ENCODE data around the gene TMPRSS13. TPM values are rescaled to one million over a fixed set of nuclear protein-coding genes. Genes with fewer than 3 reads are reported as not detected.

TMPRSS13 gene
- total RNA-seq, 1 experiment from 2014 or later: 21.7 TPM

DNA sequence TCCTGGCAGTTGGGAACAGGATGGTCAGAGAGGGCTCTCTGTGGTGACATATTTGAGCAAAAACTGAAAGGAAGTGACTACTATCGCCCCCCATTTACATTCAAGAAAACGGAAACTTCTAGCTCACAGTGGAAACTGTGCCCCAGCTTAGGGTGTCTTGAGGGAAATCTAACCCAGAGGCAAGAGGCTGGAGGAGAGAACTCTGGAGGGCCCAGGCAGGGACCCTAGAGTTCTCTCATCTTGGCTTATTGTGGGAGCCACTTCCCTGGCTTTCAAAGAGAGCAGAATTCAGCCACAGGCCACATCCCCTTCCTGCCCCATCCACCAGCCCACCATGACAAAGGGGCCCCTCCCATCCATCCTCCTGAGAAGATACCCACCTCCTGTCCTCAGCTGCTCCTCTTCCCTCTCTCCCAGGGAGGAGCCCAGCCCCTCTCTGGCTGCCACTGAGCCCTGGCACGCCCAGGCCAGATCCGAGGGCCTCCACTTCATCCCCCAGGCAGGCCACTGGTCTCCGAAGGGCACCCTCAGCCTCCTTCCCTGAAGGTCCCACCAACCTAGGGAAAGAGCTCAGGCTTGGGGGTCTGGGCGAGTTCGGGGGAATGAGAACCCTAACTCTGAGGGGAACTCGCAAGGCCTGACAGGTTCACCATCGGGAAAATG, 1.6 kb upstream of the TMPRSS13 start:
- no peaks in the 10 kb centered on the region for H3K9me3 ChIP-seq (ENCODE audit: insufficient read depth, low read depth)
- H3K79me2 ChIP-seq (ENCODE audit: low read depth): peaks cover 17% of the 10 kb centered on the region
- no peaks in the 10 kb centered on the region for H4K20me1 ChIP-seq (ENCODE audit: insufficient read depth)
- CTCF ChIA-PET: no interaction called here
- H3F3A ChIP-seq (ENCODE audit: insufficient read depth, low read depth): peaks cover 12% of the 10 kb centered on the region; the same call in 1 of the 2 replicates
- POLR2A ChIA-PET (ENCODE audit: unreplicated experiment): no interaction called here
- no peaks in the 10 kb centered on the region for H3K9me2 ChIP-seq (ENCODE audit: insufficient read depth)
- no peak for DNase-seq
- TF ChIP-seq EZH2 (IDR thresholded peaks at IDR 0.05; ENCODE audit: low read depth): no peak
- no peak for TF ChIP-seq CTCF (conservative IDR thresholded peaks at IDR 0.05)
- H3K4me3 ChIP-seq: no peak overlapping the region
- BruUV-seq (replicated peaks): no TSS peak
- intact Hi-C loops (cut with micrococcal nuclease; ENCODE audit: unreplicated experiment): no loop called here
- H3K27ac ChIP-seq: 0 out of 2 replicates have a peak overlapping the region, but pooled peaks have one; percentile 86
- no peak overlapping the region for H2AFZ ChIP-seq
- no peaks in the 10 kb centered on the region for H3K27me3 ChIP-seq (ENCODE audit: insufficient read depth, low read depth)
- H3K36me3 ChIP-seq (ENCODE audit: low read depth): no peaks in the 10 kb centered on the region
- peak overlapping the region; percentile 91 for H3K4me2 ChIP-seq
- peaks cover 57% of the 10 kb centered on the region for H3K4me1 ChIP-seq (replicated peaks; ENCODE audit: insufficient read depth)

DNA sequence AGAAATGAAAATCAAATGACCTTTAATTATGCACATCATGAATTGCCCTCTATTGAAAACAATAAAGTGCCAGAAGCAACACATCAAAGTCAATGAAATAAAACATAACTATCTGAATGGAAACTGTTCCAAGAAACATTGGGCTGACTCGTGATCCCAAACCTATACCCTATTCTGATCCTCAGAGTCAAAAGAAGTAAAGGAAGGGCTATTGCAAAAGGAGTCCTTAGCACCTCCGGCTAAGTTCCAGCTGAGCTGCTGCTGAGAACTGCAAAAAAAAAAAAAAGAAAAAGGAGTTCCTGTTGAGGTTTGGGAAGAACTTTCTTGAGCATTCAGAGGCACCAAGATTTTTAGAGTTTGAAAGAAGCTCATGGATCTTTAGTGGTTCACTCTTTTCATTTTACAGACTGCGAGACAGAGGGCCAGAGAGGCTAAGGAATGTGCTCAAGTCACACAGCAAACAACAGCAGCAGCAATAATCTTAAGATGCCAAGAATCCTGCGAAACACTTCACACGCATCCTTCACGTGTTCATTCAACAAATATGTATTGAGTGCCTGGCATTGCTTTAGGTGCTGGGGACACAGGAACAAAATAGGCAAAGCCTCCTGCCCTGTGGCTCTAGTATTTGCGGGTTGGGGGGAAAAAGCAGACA, 841 bp upstream of the TMPRSS13 start:
- H3F3A ChIP-seq (ENCODE audit: insufficient read depth, low read depth): peaks cover 12% of the 10 kb centered on the region; the same call in 1 of the 2 replicates
- no peaks in the 10 kb centered on the region for H3K9me2 ChIP-seq (ENCODE audit: insufficient read depth)
- no peaks in the 10 kb centered on the region for H3K36me3 ChIP-seq (ENCODE audit: low read depth)
- TF ChIP-seq CTCF (conservative IDR thresholded peaks at IDR 0.05): no peak
- no peak for TF ChIP-seq EZH2 (IDR thresholded peaks at IDR 0.05; ENCODE audit: low read depth)
- CTCF ChIA-PET: interaction anchor here (1.3 kb wide), 1 partner anchor 17 kb away, joined by 7 read pairs; no protein-coding TSS in a partner anchor
- peak overlapping the region; percentile 88 for H3K4me3 ChIP-seq
- intact Hi-C loops (cut with micrococcal nuclease; ENCODE audit: unreplicated experiment): loop anchor here (1.0 kb wide), 1 partner anchor 17 kb away; no protein-coding TSS in a partner anchor
- POLR2A ChIA-PET (ENCODE audit: unreplicated experiment): no interaction called here
- H4K20me1 ChIP-seq (ENCODE audit: insufficient read depth): no peaks in the 10 kb centered on the region
- H3K4me2 ChIP-seq: peak overlapping the region; percentile 91
- H2AFZ ChIP-seq: 0 out of 2 replicates have a peak overlapping the region, but pooled peaks have one; percentile 94
- no peaks in the 10 kb centered on the region for H3K9me3 ChIP-seq (ENCODE audit: insufficient read depth, low read depth)
- peak overlapping the region; percentile 86 for H3K27ac ChIP-seq
- peaks cover 17% of the 10 kb centered on the region for H3K79me2 ChIP-seq (ENCODE audit: low read depth)
- peaks cover 57% of the 10 kb centered on the region for H3K4me1 ChIP-seq (replicated peaks; ENCODE audit: insufficient read depth)
- H3K27me3 ChIP-seq (ENCODE audit: insufficient read depth, low read depth): no peaks in the 10 kb centered on the region
- BruUV-seq (replicated peaks): TSS peak; percentile 42
- DNase-seq: peak in 1 of 2 experiments; percentile 56

GRCh38 chr11:117928446-117929141, 608 bp downstream of the TMPRSS13 start:
- Histone ChIP-seq H3F3A (ENCODE audit: insufficient read depth, low read depth) (peaks cover 12% of the 10 kb centered on the region; the same call in 1 of the 2 replicates), H3K4me1 (replicated peaks; ENCODE audit: insufficient read depth) (peaks cover 57% of the 10 kb centered on the region), H2AFZ (peak overlapping the region; percentile 94), H3K9me2 (ENCODE audit: insufficient read depth) (no peaks in the 10 kb centered on the region), H3K27ac (peak overlapping the region; percentile 86), H3K79me2 (ENCODE audit: low read depth) (peaks cover 17% of the 10 kb centered on the region), H3K27me3 (ENCODE audit: insufficient read depth, low read depth) (no peaks in the 10 kb centered on the region), H4K20me1 (ENCODE audit: insufficient read depth) (no peaks in the 10 kb centered on the region), H3K4me3 (peak overlapping the region; percentile 88), H3K9me3 (ENCODE audit: insufficient read depth, low read depth) (no peaks in the 10 kb centered on the region), H3K36me3 (ENCODE audit: low read depth) (no peaks in the 10 kb centered on the region), H3K4me2 (peak overlapping the region; percentile 91)
- TF ChIP-seq CTCF (conservative IDR thresholded peaks at IDR 0.05) (peak; percentile 79), EZH2 (IDR thresholded peaks at IDR 0.05; ENCODE audit: low read depth) (no peak)
- BruUV-seq (replicated peaks): TSS peak; percentile 80
- ChIA-PET POLR2A (ENCODE audit: unreplicated experiment) (interaction anchor here (0.6 kb wide), 1 partner anchor 600 kb away, joined by 3 read pairs; no protein-coding TSS in a partner anchor), CTCF (interaction anchor here (0.5 to 1.3 kb wide), 3 partner anchors 18 to 172 kb away, joined by 4 to 7 read pairs (median 7); no protein-coding TSS in a partner anchor)
- DNase-seq: peak in 1 of 2 experiments; percentile 55
- intact Hi-C loops (cut with micrococcal nuclease; ENCODE audit: unreplicated experiment): loop anchor here (1.0 kb wide), 1 partner anchor 19 kb away; no protein-coding TSS in a partner anchor
